ENCODE data around the gene SLC34A3.
"Not testable (repeated sequence)": the region's sequence is repeated elsewhere in the genome, so short reads cannot be mapped to it uniquely, and the experiment has no call there.

The SLC34A3 gene

GRCh38 chr9:137243626-137244485, 13.2 kb downstream of the SLC34A3 start:
- peak in 1 of 2 donors; percentile 42 for DNase-seq

- peak in 1 of 2 donors; percentile 42 for DNase-seq
These were observed 14.1 kb downstream of the SLC34A3 start for GRCh38 chr9:137244486-137245449.

DNA sequence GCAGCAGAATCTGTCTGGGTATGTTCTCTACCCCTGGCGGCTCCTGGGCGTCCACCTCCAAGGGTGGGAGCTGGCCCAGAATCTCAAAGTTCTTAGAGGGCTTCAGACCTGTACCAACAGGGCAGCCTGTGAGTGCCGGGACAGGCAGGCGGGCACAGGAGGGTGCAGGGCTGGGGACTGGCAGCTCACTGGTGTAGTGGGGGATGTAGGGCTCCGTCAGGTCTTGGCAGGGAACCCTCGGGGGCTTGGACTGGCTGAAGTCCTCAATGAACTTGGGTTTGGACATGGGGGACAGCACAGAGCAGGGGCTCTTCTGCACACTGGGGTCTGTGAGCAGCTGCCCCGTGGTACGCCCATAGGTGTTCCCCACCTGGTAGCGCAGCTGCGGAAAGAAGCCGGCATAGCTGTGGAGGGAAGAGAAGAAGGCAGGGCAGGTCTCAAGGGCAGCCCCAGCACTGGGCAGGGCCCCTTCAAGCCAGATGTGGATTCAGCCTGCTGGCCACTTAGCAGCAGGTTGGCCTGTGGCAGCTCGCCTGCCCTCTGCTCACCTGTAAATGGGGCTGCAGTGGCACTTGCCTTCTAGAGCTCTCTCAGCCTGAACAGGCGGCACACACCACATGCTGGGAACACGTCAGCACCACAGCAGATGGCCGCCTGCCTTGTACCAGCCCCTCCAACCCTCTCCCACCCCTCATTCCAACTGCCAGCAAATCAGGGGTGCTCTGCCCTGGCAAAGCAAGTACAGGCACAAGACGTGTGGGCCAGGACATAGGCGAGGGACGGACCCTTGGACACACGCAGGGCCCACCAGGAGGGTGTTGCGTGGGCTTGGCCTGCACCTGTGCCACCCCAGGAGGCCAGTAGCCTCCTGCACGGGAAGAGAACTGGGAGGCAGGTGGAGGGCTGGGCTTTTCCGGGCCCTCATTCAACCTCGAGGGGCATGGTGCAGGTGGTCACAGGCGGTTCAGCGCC, 15.0 kb downstream of the SLC34A3 start:
- DNase-seq: no peak

DNA sequence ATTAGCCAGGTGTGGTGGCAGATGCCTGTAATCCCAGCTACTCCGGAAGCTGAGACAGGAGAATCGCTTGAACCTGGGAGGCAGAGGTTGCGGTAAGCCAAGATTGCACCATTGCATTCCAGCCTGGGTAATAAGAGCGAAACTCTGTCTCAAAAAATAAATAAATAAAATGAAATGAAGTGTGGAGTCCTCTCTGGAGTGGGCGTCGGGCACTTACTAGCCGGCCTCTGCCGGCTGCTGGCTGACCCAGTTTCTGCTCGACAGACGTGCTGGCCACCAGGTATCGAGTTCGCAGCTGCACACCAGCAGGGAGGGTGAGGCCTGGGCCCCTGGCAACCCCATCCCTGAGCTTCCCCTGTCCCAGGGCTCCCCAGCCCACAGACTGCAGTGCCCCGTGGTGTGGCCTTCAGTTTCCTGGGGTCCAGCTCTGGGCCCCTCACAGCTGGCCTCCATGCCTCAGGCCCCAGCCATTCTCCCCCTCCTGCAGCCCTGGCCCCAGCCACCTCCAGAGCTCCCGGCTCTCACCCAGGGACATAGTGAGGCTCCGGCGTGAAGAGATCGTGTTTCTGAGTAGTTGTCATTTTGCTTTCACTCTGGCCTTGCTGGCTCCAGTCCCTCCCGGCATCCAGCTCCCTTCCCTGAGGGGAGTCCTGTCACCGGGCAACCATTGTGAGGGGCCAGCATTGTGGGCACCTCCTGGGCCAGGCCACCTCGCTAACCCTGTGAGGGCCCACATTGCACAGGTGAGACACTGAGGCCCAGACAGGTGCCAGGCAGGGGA, 16.6 kb downstream of the SLC34A3 start:
- no peak for DNase-seq

DNA sequence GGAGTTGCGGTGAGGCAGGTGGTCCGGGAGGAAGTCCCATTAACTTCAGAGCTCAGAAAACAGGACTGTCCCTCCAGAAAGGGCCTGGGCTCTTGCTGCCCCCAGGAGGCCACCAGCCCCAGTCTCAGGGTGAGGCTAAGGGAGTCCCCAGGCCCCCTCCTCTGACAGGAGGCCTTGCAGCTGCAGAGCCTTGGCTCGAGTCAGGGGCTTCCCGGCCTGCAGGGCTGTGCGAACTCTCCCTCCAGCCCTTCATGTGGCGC, 17.1 kb downstream of the SLC34A3 start:
- DNase-seq: no peak

GRCh38 chr9:137250329-137251193, 19.9 kb downstream of the SLC34A3 start:
- no peak for DNase-seq

GRCh38 chr9:137251194-137251461, 20.4 kb downstream of the SLC34A3 start, which contains the start of gene STPG3:
TSS of gene STPG3 (plus strand) at chr9:137251286. CDS start at chr9:137251287, 1 bp downstream.
- DNase-seq: no peak

DNA sequence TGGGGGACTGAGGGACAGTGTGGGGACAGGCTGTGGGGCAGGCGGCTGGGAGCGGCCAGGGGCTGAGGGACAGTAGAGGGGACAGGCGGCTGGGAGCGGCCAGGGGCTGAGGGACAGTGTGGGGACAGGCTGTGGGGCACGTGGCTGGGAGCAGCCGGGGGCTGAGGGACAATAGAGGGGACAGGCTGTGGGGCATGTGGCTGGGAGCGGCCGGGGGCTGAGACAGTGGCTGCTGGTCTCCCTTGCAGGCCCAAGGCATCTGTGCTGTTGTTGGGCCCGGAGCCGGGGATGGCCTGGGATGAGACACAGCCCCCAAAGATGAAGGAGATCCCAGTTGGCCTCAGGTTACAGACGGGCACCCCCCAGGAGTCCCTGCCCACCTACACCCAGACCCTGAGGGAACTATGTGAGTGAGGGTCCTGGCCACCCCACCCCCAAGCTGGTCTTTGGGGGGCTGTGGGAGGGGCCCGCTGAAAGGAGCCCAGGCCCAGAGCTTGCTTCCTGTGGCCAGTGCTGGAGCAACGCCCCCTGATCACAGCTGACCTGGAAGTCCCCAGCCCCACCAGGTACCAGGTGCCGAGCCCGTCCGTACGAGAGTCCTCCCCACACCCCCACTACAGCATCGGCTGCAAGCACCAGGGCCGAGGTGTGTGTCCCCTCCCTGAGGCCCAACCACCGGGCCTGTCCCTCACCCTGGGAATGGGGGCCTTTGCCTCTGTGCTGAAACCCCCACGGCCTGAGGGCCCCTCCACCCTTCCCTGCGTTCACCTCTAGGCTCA, 21.0 kb downstream of the SLC34A3 start:
- no peak for DNase-seq

DNA sequence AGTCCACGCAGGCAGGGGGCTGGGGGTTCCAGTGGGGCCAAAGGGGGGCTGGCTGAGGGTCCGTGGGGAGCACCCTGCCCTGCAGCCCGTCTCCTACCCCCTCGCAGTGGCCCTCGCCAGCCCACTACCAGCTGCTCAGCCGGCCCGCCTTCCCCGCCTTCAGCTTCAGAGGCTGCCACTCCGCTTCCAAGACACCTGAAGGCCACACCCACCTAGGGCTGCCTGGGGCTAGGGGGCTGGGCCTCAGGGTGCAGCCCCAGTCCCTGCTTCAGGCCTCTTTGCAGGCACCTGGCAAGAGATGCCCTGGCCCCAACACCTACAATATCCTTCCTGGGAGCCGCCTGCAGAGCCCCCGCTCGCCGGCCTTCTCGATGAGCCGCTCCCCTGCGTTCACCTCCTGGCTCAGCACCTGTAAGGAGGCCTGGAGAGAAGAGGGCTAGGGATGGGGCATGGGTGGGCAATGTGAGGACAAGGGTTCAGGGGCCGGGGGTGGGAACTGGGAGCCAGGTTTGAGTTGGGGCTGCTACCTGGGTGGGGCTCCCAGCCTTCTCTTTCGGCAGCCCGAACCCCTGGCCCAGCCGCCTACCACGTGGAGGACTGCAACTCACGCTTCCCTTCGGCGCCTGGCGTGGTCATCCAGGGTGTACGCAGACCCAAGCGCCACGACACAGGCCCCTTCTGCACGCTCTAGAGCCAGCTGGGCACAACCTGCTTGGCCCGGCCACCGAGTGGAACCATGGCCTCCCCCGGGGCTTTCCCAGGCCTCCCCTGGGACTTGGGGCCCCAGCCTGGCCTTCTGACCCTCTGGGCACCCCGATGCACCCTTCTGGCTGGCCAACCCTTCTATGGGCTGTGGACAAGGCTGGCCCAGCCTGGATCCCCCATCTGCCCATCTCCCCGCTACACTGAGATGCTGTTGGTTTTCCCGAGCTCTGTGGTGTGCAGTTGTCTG, 22.1 kb downstream of the SLC34A3 start:
- DNase-seq: no peak

DNA sequence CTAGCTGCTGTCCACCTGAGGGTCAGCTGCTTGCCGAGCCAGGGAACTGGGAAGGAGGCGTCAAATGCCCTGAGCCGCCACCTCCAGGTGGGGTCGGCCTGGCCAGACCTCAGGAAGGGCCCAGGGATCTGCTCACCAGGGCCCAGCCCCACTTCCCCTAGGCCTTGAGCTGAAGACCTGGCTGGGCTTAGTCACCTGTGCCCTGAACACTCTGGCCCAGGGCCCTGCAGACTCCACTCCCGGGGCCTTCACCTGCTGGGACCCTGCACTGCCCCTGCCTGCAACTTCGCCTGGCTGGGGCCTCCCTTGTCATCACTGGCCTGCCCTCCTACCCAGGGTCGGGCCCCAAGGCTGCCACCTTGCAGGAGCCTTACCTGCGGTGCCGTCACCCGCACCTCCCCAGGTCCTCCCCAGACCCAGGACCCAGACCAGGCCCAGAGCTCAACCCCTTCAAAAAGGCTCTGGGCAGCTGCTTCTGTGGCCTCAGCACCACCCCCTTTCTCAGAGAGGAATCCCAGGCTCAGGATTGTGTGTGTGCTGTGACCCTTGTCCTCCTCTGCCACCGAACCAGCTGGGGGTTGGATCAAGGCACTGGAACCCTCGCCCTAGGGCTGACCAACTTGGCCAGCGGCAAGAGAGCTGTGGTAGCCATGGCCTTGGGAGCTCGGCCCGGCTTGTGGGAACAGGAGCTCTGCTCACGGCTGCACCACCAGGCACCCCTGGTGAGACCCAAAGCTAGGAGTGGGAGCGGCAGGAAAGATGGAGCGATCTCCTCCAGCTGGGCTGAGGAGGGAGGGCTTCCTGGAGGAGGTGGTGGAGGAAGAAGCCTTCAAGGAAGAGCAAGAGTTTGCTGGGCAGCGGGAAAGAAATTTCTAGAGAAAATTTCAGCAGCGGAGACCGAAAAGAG, 23.3 kb downstream of the SLC34A3 start:
- no peak for DNase-seq

- DNase-seq: peak; percentile 98 to 99
These were observed 24.1 kb downstream of the SLC34A3 start, which contains the start of gene NELFB for GRCh38 chr9:137254624-137255447. TSS of gene NELFB (plus strand) at chr9:137255327.

GRCh38 chr9:137255448-137256114, 24.9 kb downstream of the SLC34A3 start:
- no peak for DNase-seq

GRCh38 chr9:137256362-137256761, 25.7 kb downstream of the SLC34A3 start:
- DNase-seq: no peak

GRCh38 chr9:137256856-137257255, 26.2 kb downstream of the SLC34A3 start:
- DNase-seq: no peak

GRCh38 chr9:137262173-137262908, 31.6 kb downstream of the SLC34A3 start:
- DNase-seq: not testable (repeated sequence)

DNA sequence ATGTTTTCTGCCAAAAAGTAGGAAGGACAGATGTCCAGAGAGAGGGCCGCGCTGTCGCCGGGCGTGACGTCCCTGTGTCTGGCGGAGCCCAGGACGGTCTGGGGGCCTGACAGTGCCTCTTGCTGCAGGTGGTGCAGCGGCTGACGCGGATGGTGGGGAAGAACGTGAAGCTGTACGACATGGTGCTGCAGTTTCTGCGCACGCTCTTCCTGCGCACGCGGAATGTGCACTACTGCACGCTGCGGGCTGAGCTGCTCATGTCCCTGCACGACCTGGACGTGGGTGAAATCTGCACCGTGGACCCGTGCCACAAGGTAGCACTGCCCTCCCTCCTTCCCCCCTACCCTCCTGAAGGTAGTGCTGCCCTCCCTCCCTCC, 32.2 kb downstream of the SLC34A3 start:
- no peak for DNase-seq

Measured in stimulated activated CD4-positive, alpha-beta T cell treated with anti-CD3 and anti-CD28 coated beads, Interleukin-2, amount 100 ng/mL, for 24 hours (primary cell).